GM12878 (cell line): ENCODE measurements around the gene LURAP1L. TPM values are rescaled to one million over a fixed set of nuclear protein-coding genes. Genes with fewer than 3 reads are reported as not detected.
A peak's percentile ranks its signal among the peaks of the same experiment; 100 is the strongest.

Source experiments
- ATAC-seq: fragments of 200-7000 bp; cut with Tn5 transposase; 3 replicates; pipeline ENCODE4 v1.9.1; 2020; ENCODE audit warnings: mild to moderate bottlenecking, moderate library complexity
- BruUV-seq: library from RNA; stranded (reverse); fragments of 400-500 nt; replicated peaks from 2 replicates; lab custom pipeline; 2021; lab: Mats Ljungman, UMichigan
- CTCF ChIA-PET: fragments of 300-600 bp; sonication (Branson Sonifier 250); formaldehyde crosslinking; extraction: SDS; loops from one replicate; lab custom pipeline; 2021; ENCODE audit warnings: inconsistent platforms; lab: Yijun Ruan, JAX
- POLR2A ChIA-PET: fragments of 350-600 bp; formaldehyde crosslinking; extraction: SDS; loops from one replicate; lab custom pipeline; 2021; ENCODE audit warnings: inconsistent platforms; lab: Charles Lee
- RAD21 ChIA-PET: fragments of 300-600 bp; sonication (Branson Sonifier 250); formaldehyde crosslinking; loops from one replicate; lab custom pipeline; 2023; ENCODE audit warnings: antibody characterized with exemption; ENCODE audit not compliant: unreplicated experiment; lab: Charles Lee
- SMC1A ChIA-PET: fragments of 300-600 bp; sonication (Branson Sonifier 250); formaldehyde crosslinking; loops from one replicate; lab custom pipeline; 2023; ENCODE audit not compliant: unreplicated experiment, uncharacterized antibody; lab: Charles Lee
- DNase-seq: peaks from one replicate; pipeline ENCODE4 v3.0.0-alpha.2; 2011; ENCODE audit warnings: low read depth, low spot score
- FAIRE-seq: peaks from 3 replicates; lab custom pipeline; 2011; peaks lifted over from hg19 to GRCh38; lab: Jason Lieb, UNC
- H2AFZ ChIP-seq: 2 replicates; pipeline ENCODE4 v1.6.0; 2011; ENCODE audit warnings: low read depth, low read length, control low read depth; ENCODE audit not compliant: control insufficient read depth
- H3K27ac ChIP-seq: 2 replicates; pipeline ENCODE4 v1.5.1; 2011; ENCODE audit warnings: control low read depth; ENCODE audit not compliant: control insufficient read depth, insufficient read depth
- H3K27me3 ChIP-seq, 2 experiments: replicated peaks in 1 of 2; 2 replicates each; pipeline versions ENCODE4 v1.6.0 to v1.6.1; 2011; ENCODE audit warnings: low read length in 1 of 2; ENCODE audit not compliant: control insufficient read depth in 2 of 2, insufficient read depth in 2 of 2
- H3K36me3 ChIP-seq, 2 experiments: 2 replicates each; pipeline ENCODE4 v1.5.1; 2011; ENCODE audit warnings: low read length in 1 of 2; ENCODE audit not compliant: control insufficient read depth in 2 of 2, insufficient read depth in 2 of 2
- H3K4me1 ChIP-seq: 2 replicates; pipeline ENCODE4 v1.6.1; 2011; ENCODE audit warnings: mild to moderate bottlenecking, low read length, moderate library complexity, mixed read lengths; ENCODE audit not compliant: control insufficient read depth, insufficient read depth
- H3K4me2 ChIP-seq: 2 replicates; pipeline ENCODE4 v1.6.0; 2011; ENCODE audit warnings: control low read depth; ENCODE audit not compliant: control insufficient read depth, insufficient read depth
- H3K4me3 ChIP-seq: fragments of 200-600 bp; sonication (generic); 2 replicates; pipeline ENCODE4 v1.5.1; 2016
- H3K79me2 ChIP-seq: 2 replicates; pipeline ENCODE4 v1.6.0; 2011; ENCODE audit warnings: low read length; ENCODE audit not compliant: control insufficient read depth, insufficient read depth
- H3K9ac ChIP-seq: 2 replicates; pipeline ENCODE4 v1.8.0; 2011; ENCODE audit warnings: low read length, control low read depth, mixed read lengths; ENCODE audit not compliant: control insufficient read depth, insufficient read depth
- H3K9me3 ChIP-seq: replicated peaks from 3 replicates; pipeline ENCODE4 v1.5.1; 2011; ENCODE audit warnings: mild to moderate bottlenecking, low read length; ENCODE audit not compliant: control insufficient read depth, insufficient read depth
- H4K20me1 ChIP-seq: 2 replicates; pipeline ENCODE4 v1.6.0; 2011; ENCODE audit not compliant: control insufficient read depth, insufficient read depth
- EGR1 ChIP-seq, 2 experiments: IDR thresholded peaks; 1 replicate in 1 of 2; 2 replicates in 1 of 2; pipeline ENCODE4 v1.6.1; 2011 to 2012; ENCODE audit warnings: low read depth in 2 of 2, low read length in 2 of 2, borderline replicate concordance in 1 of 2, mild to moderate bottlenecking in 1 of 2, moderate library complexity in 1 of 2
- EP300 ChIP-seq, 2 experiments: fragments of 150-350 bp in 1 of 2; IDR thresholded peaks; 2 replicates each; pipeline ENCODE4 v1.6.1; 2011 to 2012; ENCODE audit warnings: low read depth in 2 of 2, low read length in 2 of 2, borderline replicate concordance in 1 of 2, improper control_type of control experiment in 1 of 2, inconsistent platforms in 1 of 2; ENCODE audit not compliant: control insufficient read depth in 1 of 2
- ETV6 ChIP-seq, 2 experiments: fragments of 450-650 bp in 1 of 2; IDR thresholded peaks in 1 of 2; conservative IDR thresholded peaks in 1 of 2; 2 replicates each; pipeline ENCODE4 v1.6.1; 2014; ENCODE audit warnings: antibody characterized with exemption in 1 of 2, borderline replicate concordance in 1 of 2, low read depth in 1 of 2, mild to moderate bottlenecking in 1 of 2, moderate library complexity in 1 of 2
- FOXK2 ChIP-seq: fragments of 450-650 bp; IDR thresholded peaks from 2 replicates; pipeline ENCODE4 v1.6.1; 2017; ENCODE audit warnings: mild to moderate bottlenecking, moderate library complexity
- LARP7 ChIP-seq: fragments of 450-650 bp; IDR thresholded peaks from 2 replicates; pipeline ENCODE4 v1.6.1; 2017; ENCODE audit warnings: mild to moderate bottlenecking
- MYC ChIP-seq: IDR thresholded peaks from 2 replicates; pipeline ENCODE4 v1.6.1; 2011; ENCODE audit warnings: mild to moderate bottlenecking, low read length, moderate library complexity, inconsistent platforms; ENCODE audit not compliant: insufficient read depth, insufficient replicate concordance, insufficient read length, severe bottlenecking
- NBN ChIP-seq: fragments of 450-650 bp; IDR thresholded peaks from 2 replicates; pipeline ENCODE4 v1.6.1; 2016
- NKRF ChIP-seq: fragments of 450-650 bp; conservative IDR thresholded peaks from 2 replicates; pipeline ENCODE4 v1.6.1; 2017; ENCODE audit warnings: mild to moderate bottlenecking, moderate library complexity
- NR2C2 ChIP-seq: IDR thresholded peaks from 2 replicates; pipeline ENCODE4 v1.6.1; 2011; ENCODE audit warnings: borderline replicate concordance, low read depth; ENCODE audit not compliant: control insufficient read depth, insufficient read length
- RB1 ChIP-seq: fragments of 450-650 bp; formaldehyde crosslinking; IDR thresholded peaks from 2 replicates; pipeline ENCODE4 v1.6.1; 2017; ENCODE audit warnings: mild to moderate bottlenecking, borderline replicate concordance
- USF1 ChIP-seq: IDR thresholded peaks from 2 replicates; pipeline ENCODE4 v1.6.1; 2011; ENCODE audit warnings: borderline replicate concordance, low read depth, mild to moderate bottlenecking, moderate library complexity, mixed read lengths, low read length; ENCODE audit not compliant: insufficient read depth; ENCODE audit errors: extremely low read length
- ZNF217 ChIP-seq: fragments of 450-650 bp; IDR thresholded peaks from 2 replicates; pipeline ENCODE4 v1.6.1; 2017; ENCODE audit warnings: antibody characterized with exemption, mild to moderate bottlenecking
- ZNF274 ChIP-seq: IDR thresholded peaks from one replicate; pipeline ENCODE4 v1.8.0; 2011; ENCODE audit not compliant: insufficient read length, insufficient read depth
- ZZZ3 ChIP-seq: IDR thresholded peaks from 2 replicates; pipeline ENCODE4 v1.6.1; 2011; ENCODE audit warnings: low read depth; ENCODE audit not compliant: control insufficient read depth, insufficient read length
- WGBS: methylation state at CpG from one replicate; pipeline ENCODE4 v1.1.6; 2016; ENCODE audit warnings: low lambda C conversion rate; ENCODE audit not compliant: insufficient replicate concordance, insufficient coverage; ENCODE audit errors: missing lambda C conversion rate; 5-methylcytosine and 5-hydroxymethylcytosine counted together
- in situ Hi-C: fragments of 300-500 bp; cut with MboI; formaldehyde crosslinking; loops from 9 replicates; pipeline ENCODE4 v1.14.3; 2018; ENCODE audit warnings: mixed read lengths
- intact Hi-C: fragments of 100-400 bp; cut with micrococcal nuclease; formaldehyde crosslinking; loops from one replicate; pipeline ENCODE4 v1.14.2; 2022; ENCODE audit not compliant: unreplicated experiment
- polyA plus RNA-seq, 11 experiments: library from polyadenylated mRNA; depleted of rRNA in 4 of 11; unstranded in 6 of 11; stranded (reverse) in 5 of 11; fragments of >200 nt; fragmentation: Nextera tagmentation in 4 of 11; fragmentation: Illumina TruSeq in 1 of 11; extraction: Ambion mirVana in 4 of 11; extraction: Trizol in 1 of 11; gene quantifications; 1 replicate in 1 of 11; 2 replicates in 10 of 11; pipeline versions ENCODE4 v1.2.1 to v1.2.3, GENCODE V29; 2011 to 2016; ENCODE audit warnings: inconsistent platforms in 2 of 11, missing spikeins in 2 of 11, low read depth in 1 of 11
- total RNA-seq, 4 experiments: library from RNA; depleted of rRNA in 3 of 4; stranded (reverse); fragments of >200 nt in 3 of 4; fragmentation: Illumina TruSeq in 1 of 4; extraction: Trizol in 1 of 4; gene quantifications; 2 replicates each; pipeline versions ENCODE4 v1.2.1 to v1.2.3, GENCODE V29; 2013 to 2021
- TF ChIP-seq, protein P1 (sequence below): fragments of 450-650 bp; IDR thresholded peaks from 2 replicates; pipeline ENCODE4 v1.6.1; 2017; ENCODE audit warnings: low read depth, mild to moderate bottlenecking, moderate library complexity
- TF ChIP-seq, protein P2 (sequence below): IDR thresholded peaks from 2 replicates; pipeline ENCODE4 v1.6.1; 2011; ENCODE audit warnings: low read depth, mild to moderate bottlenecking, low read length, moderate library complexity, borderline replicate concordance; ENCODE audit errors: extremely low read depth

LURAP1L gene
- total and polyA plus RNA-seq, 10 of the 15 experiments (the other 5 are each of a cell fraction or from before 2014, with no cell fraction given), result 0.19 to 3.7 (median 0.69) TPM

DNA sequence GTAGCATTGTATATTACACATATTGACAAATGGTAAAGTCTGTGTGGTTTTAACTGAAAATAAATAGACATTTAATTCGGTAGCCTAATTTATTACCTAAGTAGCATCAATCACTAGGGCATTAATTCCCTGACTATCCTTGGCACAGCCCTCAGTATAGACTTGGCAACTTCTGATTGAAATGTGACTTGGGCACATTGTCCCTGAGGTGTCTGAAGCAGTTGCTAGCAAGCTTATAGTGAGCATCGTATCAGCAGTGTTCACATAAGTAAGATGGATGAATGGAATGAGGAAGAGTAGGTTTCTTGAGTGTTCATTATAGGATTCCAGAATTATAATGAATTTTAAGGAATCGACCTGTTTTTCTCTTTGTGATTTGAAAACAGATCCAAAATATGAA lies 16.1 kb downstream of the LURAP1L start (continued):
- no peak for TF ChIP-seq USF1
- TF ChIP-seq NR2C2, result no peak
- no peak for TF ChIP-seq EP300 (IDR thresholded peaks at IDR 0.05; ENCODE audit: borderline replicate concordance in 1 of 2, control insufficient read depth in 1 of 2, low read depth in 2 of 2, low read length in 2 of 2)
- TF ChIP-seq ETV6 (conservative IDR thresholded peaks at IDR 0.05 in 1 of 2, IDR thresholded peaks at IDR 0.05 in 1 of 2; ENCODE audit: borderline replicate concordance in 1 of 2, low read depth in 1 of 2), result no peak

- H4K20me1 ChIP-seq, result no peaks in the 10 kb centered on the region
- H3K4me1 ChIP-seq, result no peaks in the 10 kb centered on the region
- RAD21 ChIA-PET, result interaction anchor here (1.4 kb wide), 1 partner anchor 16 kb away, joined by 4 read pairs; no protein-coding TSS in a partner anchor
- SMC1A ChIA-PET, result interaction anchor here (1.0 to 1.6 kb wide), 2 partner anchors 17 to 48 kb away, joined by 3 to 4 read pairs; no protein-coding TSS in a partner anchor
- no peak overlapping the region for H3K27ac ChIP-seq
- FAIRE-seq, result peak; percentile 23
- H3K4me2 ChIP-seq, result no peak overlapping the region
- BruUV-seq, result no TSS peak
- no peaks in the 10 kb centered on the region for H3K9me3 ChIP-seq
- H2AFZ ChIP-seq, result no peak overlapping the region
- DNase-seq, result no peak
- H3K9ac ChIP-seq, result no peak overlapping the region
- 28% methylated on average over 2 of the region's 2 CpGs for WGBS
- no peak overlapping the region for H3K4me3 ChIP-seq
- H3K27me3 ChIP-seq, result no peaks in the 10 kb centered on the region
- in situ Hi-C loops, result no loop called here
- no peaks in the 10 kb centered on the region for H3K36me3 ChIP-seq
- CTCF ChIA-PET, result no interaction called here
- no peak for ATAC-seq
- intact Hi-C loops, result no loop called here
- POLR2A ChIA-PET, result no interaction called here
- no peaks in the 10 kb centered on the region for H3K79me2 ChIP-seq
- TF ChIP-seq LARP7, result no peak
- TF ChIP-seq, protein P1, sequence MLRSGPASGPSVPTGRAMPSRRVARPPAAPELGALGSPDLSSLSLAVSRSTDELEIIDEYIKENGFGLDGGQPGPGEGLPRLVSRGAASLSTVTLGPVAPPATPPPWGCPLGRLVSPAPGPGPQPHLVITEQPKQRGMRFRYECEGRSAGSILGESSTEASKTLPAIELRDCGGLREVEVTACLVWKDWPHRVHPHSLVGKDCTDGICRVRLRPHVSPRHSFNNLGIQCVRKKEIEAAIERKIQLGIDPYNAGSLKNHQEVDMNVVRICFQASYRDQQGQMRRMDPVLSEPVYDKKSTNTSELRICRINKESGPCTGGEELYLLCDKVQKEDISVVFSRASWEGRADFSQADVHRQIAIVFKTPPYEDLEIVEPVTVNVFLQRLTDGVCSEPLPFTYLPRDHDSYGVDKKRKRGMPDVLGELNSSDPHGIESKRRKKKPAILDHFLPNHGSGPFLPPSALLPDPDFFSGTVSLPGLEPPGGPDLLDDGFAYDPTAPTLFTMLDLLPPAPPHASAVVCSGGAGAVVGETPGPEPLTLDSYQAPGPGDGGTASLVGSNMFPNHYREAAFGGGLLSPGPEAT, result no peak
- TF ChIP-seq MYC, result no peak
- TF ChIP-seq FOXK2, result no peak
- TF ChIP-seq, protein P2, sequence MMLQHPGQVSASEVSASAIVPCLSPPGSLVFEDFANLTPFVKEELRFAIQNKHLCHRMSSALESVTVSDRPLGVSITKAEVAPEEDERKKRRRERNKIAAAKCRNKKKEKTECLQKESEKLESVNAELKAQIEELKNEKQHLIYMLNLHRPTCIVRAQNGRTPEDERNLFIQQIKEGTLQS, result no peak
- no peak for TF ChIP-seq NBN
- TF ChIP-seq ZNF217, result no peak
- no peak for TF ChIP-seq NKRF
- no peak for TF ChIP-seq RB1
- no peak for TF ChIP-seq ZNF274
- TF ChIP-seq ZZZ3, result no peak
- no peak for TF ChIP-seq EGR1 (IDR thresholded peaks at IDR 0.05; ENCODE audit: borderline replicate concordance in 1 of 2, low read depth in 2 of 2, low read length in 2 of 2)
Measured at GRCh38 chr9:12794101-12794799, 19.4 kb downstream of the LURAP1L start.
